ENCODE results near the gene NPHP4. TPM values are rescaled to one million over a fixed set of nuclear protein-coding genes. Genes with fewer than 3 reads are reported as not detected.
A peak's percentile ranks its signal among the peaks of the same experiment; 100 is the strongest.

NPHP4 gene
- total RNA-seq, 1 experiment from 2014 or later = 16.8 TPM

DNA sequence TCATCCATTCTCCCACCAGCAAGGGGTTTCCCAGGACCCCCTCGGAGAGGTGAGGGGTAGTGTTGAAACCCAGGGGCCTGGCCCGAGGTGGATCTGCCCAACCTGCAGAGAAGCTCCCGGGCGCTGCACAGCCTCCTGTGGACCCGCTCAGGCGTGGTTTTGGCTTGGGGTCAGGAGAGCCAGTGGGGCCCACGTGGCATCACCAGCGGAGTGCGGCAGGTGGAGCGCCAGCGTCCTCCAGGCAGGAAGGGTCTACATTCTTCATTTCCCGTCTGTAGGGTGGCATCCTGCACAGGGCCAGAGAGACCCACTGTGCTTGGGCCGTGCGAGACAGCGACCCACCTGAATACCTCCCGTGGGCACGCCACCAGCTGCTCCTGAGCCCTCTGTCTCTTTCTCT lies 135.2 kb downstream of the NPHP4 start:
- DNase-seq (ENCODE audit: low spot score) (no peak), ATAC-seq (no peak)
- Mint-ChIP-seq H3K9me3 (peaks cover 4% of the 10 kb centered on the region), H3K4me1 (no peaks in the 10 kb centered on the region), H3K36me3 (no peaks in the 10 kb centered on the region), H3K27me3 (ENCODE audit: low read depth) (no peaks in the 10 kb centered on the region), H3K4me3 (no peak overlapping the region), H3K27ac (0 out of 2 replicates have a peak overlapping the region, but pooled peaks have one; percentile 32)
- CTCF ChIA-PET = interaction anchor here (2.6 to 2.9 kb wide), 2 partner anchors 25 to 111 kb away, joined by 10 read pairs; no protein-coding TSS in a partner anchor
- TF ChIP-seq FOXK1 (CRISPR knock-in tag; IDR thresholded peaks at IDR 0.05) (no peak), SMAD4 (CRISPR knock-in tag; IDR thresholded peaks at IDR 0.05) (no peak), FOXJ3 (CRISPR knock-in tag; IDR thresholded peaks at IDR 0.05; ENCODE audit: borderline replicate concordance) (no peak), TEAD1 (CRISPR knock-in tag; IDR thresholded peaks at IDR 0.05) (no peak)
- TF ChIP-seq, protein P1, sequence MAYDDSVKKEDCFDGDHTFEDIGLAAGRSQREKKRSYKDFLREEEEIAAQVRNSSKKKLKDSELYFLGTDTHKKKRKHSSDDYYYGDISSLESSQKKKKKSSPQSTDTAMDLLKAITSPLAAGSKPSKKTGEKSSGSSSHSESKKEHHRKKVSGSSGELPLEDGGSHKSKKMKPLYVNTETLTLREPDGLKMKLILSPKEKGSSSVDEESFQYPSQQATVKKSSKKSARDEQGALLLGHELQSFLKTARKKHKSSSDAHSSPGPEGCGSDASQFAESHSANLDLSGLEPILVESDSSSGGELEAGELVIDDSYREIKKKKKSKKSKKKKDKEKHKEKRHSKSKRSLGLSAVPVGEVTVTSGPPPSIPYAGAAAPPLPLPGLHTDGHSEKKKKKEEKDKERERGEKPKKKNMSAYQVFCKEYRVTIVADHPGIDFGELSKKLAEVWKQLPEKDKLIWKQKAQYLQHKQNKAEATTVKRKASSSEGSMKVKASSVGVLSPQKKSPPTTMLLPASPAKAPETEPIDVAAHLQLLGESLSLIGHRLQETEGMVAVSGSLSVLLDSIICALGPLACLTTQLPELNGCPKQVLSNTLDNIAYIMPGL (CRISPR knock-in tag; IDR thresholded peaks at IDR 0.05) = no peak
- TF ChIP-seq, protein P2, sequence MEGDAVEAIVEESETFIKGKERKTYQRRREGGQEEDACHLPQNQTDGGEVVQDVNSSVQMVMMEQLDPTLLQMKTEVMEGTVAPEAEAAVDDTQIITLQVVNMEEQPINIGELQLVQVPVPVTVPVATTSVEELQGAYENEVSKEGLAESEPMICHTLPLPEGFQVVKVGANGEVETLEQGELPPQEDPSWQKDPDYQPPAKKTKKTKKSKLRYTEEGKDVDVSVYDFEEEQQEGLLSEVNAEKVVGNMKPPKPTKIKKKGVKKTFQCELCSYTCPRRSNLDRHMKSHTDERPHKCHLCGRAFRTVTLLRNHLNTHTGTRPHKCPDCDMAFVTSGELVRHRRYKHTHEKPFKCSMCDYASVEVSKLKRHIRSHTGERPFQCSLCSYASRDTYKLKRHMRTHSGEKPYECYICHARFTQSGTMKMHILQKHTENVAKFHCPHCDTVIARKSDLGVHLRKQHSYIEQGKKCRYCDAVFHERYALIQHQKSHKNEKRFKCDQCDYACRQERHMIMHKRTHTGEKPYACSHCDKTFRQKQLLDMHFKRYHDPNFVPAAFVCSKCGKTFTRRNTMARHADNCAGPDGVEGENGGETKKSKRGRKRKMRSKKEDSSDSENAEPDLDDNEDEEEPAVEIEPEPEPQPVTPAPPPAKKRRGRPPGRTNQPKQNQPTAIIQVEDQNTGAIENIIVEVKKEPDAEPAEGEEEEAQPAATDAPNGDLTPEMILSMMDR (IDR thresholded peaks at IDR 0.05) = no peak
- POLR2A ChIA-PET = no interaction called here

DNA sequence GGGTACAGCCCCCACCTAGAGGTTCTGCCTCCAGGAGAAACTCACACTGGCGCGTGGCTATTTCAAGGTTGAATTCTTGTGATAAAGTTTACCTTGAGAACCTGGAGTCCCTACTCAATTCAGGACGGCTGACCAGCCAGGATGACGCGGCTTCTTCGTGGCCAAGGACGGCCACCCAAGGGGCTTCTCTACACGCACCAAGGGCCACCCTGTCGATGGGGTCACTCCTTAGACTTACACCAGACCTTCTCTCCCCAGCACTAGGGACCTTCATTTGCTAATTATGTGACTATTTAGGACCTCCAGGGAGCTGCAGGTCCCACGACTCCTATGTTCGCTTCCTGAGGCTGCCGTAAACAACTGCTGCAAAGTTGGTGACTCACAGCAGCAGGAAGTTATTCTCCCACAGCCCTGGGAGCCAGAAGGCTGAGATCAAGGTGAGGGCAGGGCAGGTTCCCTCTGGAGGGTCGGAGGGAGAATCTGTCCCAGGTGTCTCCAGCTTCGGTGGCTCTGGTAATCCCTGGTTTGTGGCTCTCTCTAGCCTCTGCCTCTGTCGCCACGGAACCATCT lies 135.9 kb downstream of the NPHP4 start:
- POLR2A ChIA-PET = no interaction called here
- no peaks in the 10 kb centered on the region for H3K27me3 Mint-ChIP-seq (ENCODE audit: low read depth)

More for the DNA sequence above, 135.9 kb downstream of the NPHP4 start:
- no peak for DNase-seq (ENCODE audit: low spot score)
- H3K9me3 Mint-ChIP-seq = peaks cover 4% of the 10 kb centered on the region
- no peak overlapping the region for H3K4me3 Mint-ChIP-seq
- H3K27ac Mint-ChIP-seq = peak overlapping the region; percentile 84; the same call in 1 of the 2 replicates
- ATAC-seq = no peak
- no peaks in the 10 kb centered on the region for H3K4me1 Mint-ChIP-seq
- H3K36me3 Mint-ChIP-seq = no peaks in the 10 kb centered on the region
- CTCF ChIA-PET = interaction anchor here (2.9 kb wide), 1 partner anchor 110 kb away, joined by 10 read pairs; no protein-coding TSS in a partner anchor
- TF ChIP-seq, protein P3, sequence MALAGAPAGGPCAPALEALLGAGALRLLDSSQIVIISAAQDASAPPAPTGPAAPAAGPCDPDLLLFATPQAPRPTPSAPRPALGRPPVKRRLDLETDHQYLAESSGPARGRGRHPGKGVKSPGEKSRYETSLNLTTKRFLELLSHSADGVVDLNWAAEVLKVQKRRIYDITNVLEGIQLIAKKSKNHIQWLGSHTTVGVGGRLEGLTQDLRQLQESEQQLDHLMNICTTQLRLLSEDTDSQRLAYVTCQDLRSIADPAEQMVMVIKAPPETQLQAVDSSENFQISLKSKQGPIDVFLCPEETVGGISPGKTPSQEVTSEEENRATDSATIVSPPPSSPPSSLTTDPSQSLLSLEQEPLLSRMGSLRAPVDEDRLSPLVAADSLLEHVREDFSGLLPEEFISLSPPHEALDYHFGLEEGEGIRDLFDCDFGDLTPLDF (CRISPR knock-in tag; IDR thresholded peaks at IDR 0.05) = no peak
- TF ChIP-seq TEAD1 (CRISPR knock-in tag; IDR thresholded peaks at IDR 0.05) (no peak), FOXK1 (CRISPR knock-in tag; IDR thresholded peaks at IDR 0.05) (no peak), NR1H2 (CRISPR knock-in tag; IDR thresholded peaks at IDR 0.05) (no peak), JUN (CRISPR knock-in tag; IDR thresholded peaks at IDR 0.05) (no peak), MYBL2 (CRISPR knock-in tag; IDR thresholded peaks at IDR 0.05) (no peak), SP1 (CRISPR knock-in tag; conservative IDR thresholded peaks at IDR 0.05) (no peak), GTF2I (CRISPR knock-in tag; conservative IDR thresholded peaks at IDR 0.05) (no peak), TEAD4 (CRISPR knock-in tag; IDR thresholded peaks at IDR 0.05) (no peak), FOXP1 (CRISPR knock-in tag; IDR thresholded peaks at IDR 0.05; ENCODE audit: borderline replicate concordance) (no peak), NFATC4 (CRISPR knock-in tag; IDR thresholded peaks at IDR 0.05) (no peak)
- TF ChIP-seq, protein P4, sequence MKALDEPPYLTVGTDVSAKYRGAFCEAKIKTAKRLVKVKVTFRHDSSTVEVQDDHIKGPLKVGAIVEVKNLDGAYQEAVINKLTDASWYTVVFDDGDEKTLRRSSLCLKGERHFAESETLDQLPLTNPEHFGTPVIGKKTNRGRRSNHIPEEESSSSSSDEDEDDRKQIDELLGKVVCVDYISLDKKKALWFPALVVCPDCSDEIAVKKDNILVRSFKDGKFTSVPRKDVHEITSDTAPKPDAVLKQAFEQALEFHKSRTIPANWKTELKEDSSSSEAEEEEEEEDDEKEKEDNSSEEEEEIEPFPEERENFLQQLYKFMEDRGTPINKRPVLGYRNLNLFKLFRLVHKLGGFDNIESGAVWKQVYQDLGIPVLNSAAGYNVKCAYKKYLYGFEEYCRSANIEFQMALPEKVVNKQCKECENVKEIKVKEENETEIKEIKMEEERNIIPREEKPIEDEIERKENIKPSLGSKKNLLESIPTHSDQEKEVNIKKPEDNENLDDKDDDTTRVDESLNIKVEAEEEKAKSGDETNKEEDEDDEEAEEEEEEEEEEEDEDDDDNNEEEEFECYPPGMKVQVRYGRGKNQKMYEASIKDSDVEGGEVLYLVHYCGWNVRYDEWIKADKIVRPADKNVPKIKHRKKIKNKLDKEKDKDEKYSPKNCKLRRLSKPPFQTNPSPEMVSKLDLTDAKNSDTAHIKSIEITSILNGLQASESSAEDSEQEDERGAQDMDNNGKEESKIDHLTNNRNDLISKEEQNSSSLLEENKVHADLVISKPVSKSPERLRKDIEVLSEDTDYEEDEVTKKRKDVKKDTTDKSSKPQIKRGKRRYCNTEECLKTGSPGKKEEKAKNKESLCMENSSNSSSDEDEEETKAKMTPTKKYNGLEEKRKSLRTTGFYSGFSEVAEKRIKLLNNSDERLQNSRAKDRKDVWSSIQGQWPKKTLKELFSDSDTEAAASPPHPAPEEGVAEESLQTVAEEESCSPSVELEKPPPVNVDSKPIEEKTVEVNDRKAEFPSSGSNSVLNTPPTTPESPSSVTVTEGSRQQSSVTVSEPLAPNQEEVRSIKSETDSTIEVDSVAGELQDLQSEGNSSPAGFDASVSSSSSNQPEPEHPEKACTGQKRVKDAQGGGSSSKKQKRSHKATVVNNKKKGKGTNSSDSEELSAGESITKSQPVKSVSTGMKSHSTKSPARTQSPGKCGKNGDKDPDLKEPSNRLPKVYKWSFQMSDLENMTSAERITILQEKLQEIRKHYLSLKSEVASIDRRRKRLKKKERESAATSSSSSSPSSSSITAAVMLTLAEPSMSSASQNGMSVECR (CRISPR knock-in tag; IDR thresholded peaks at IDR 0.05; ENCODE audit: borderline replicate concordance) = no peak
- TF ChIP-seq, protein P5, sequence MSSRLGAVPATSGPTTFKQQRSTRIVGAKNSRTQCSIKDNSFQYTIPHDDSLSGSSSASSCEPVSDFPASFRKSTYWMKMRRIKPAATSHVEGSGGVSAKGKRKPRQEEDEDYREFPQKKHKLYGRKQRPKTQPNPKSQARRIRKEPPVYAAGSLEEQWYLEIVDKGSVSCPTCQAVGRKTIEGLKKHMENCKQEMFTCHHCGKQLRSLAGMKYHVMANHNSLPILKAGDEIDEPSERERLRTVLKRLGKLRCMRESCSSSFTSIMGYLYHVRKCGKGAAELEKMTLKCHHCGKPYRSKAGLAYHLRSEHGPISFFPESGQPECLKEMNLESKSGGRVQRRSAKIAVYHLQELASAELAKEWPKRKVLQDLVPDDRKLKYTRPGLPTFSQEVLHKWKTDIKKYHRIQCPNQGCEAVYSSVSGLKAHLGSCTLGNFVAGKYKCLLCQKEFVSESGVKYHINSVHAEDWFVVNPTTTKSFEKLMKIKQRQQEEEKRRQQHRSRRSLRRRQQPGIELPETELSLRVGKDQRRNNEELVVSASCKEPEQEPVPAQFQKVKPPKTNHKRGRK (CRISPR knock-in tag; IDR thresholded peaks at IDR 0.05; ENCODE audit: borderline replicate concordance) = no peak
- TF ChIP-seq, protein P6, sequence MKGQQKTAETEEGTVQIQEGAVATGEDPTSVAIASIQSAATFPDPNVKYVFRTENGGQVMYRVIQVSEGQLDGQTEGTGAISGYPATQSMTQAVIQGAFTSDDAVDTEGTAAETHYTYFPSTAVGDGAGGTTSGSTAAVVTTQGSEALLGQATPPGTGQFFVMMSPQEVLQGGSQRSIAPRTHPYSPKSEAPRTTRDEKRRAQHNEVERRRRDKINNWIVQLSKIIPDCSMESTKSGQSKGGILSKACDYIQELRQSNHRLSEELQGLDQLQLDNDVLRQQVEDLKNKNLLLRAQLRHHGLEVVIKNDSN (CRISPR knock-in tag; IDR thresholded peaks at IDR 0.05) = no peak
